HCT116 (cell line): ENCODE data around the gene ACO2. TPM values are rescaled to one million over a fixed set of nuclear protein-coding genes. Genes with fewer than 3 reads are reported as not detected.
A peak's percentile ranks its signal among the peaks of the same experiment; 100 is the strongest.

ENCODE experiments used
- ATAC-seq: fragments of 200-7000 bp; cut with Tn5 transposase; 2 replicates; pipeline ENCODE4 v1.9.1; 2020; ENCODE audit warnings: mild to moderate bottlenecking, moderate library complexity
- BruUV-seq: library from RNA; stranded (reverse); fragments of 400-500 nt; replicated peaks from 2 replicates; lab custom pipeline; 2021; lab: Mats Ljungman, UMichigan
- CTCF ChIA-PET: fragments of 300-600 bp; sonication (Branson Sonifier 250); formaldehyde crosslinking; loops from one replicate; lab custom pipeline; 2021; ENCODE audit warnings: antibody characterized with exemption; lab: Charles Lee
- POLR2A ChIA-PET: fragments of 300-600, 350-600 bp; sonication (Branson Sonifier 250); formaldehyde crosslinking; loops from one replicate; lab custom pipeline; 2021; ENCODE audit warnings: antibody characterized with exemption; lab: Charles Lee
- RAD21 ChIA-PET, 2 experiments: fragments of 300-600 bp; sonication (Branson Sonifier 250); formaldehyde crosslinking; loops; one replicate each; lab custom pipeline; 2023; ENCODE audit warnings: low total read pairs in 2 of 2; ENCODE audit not compliant: uncharacterized antibody in 2 of 2, unreplicated experiment in 2 of 2, low non-redundant PET in 1 of 2; lab: Charles Lee
- DNase-seq: peaks from one replicate; pipeline ENCODE4 v3.0.0-alpha.2; 2010; ENCODE audit warnings: low read depth, low spot score
- H2AFZ ChIP-seq: fragments of 200-600 bp; shearing (Covaris generic), sonication (generic); 2 replicates; pipeline ENCODE4 v1.6.1; 2017; ENCODE audit warnings: low read depth, mixed run types, mixed read lengths, antibody characterized with exemption, low read length; ENCODE audit not compliant: poor library complexity, severe bottlenecking
- H3K27ac ChIP-seq: 2 replicates; pipeline ENCODE4 v1.5.1; 2012; ENCODE audit warnings: low read depth, low read length
- H3K27me3 ChIP-seq: fragments of 200-600 bp; sonication (generic); 2 replicates; pipeline ENCODE4 v1.6.1; 2016; ENCODE audit warnings: mixed run types, low read length, mixed read lengths; ENCODE audit not compliant: insufficient read depth
- H3K36me3 ChIP-seq, 2 experiments: fragments of 200-500 bp in 1 of 2; fragments of 200-600 bp in 1 of 2; sonication (Bioruptor generic) in 1 of 2; sonication (generic) in 1 of 2; 2 replicates each; pipeline versions ENCODE4 v1.5.1 to v1.6.1; 2014 to 2016; ENCODE audit warnings: low read length in 2 of 2, inconsistent platforms in 1 of 2, mixed read lengths in 1 of 2, mixed run types in 1 of 2; ENCODE audit not compliant: insufficient read depth in 2 of 2, control insufficient read depth in 1 of 2
- H3K4me1 ChIP-seq, 2 experiments: fragments of 200-600 bp in 1 of 2; sonication (generic) in 1 of 2; 2 replicates each; pipeline versions ENCODE4 v1.5.1 to v1.6.1; 2012 to 2017; ENCODE audit warnings: low read length in 2 of 2, inconsistent platforms in 1 of 2, mild to moderate bottlenecking in 1 of 2, mixed read lengths in 1 of 2, mixed run types in 1 of 2, moderate library complexity in 1 of 2; ENCODE audit not compliant: insufficient read depth in 2 of 2, control insufficient read depth in 1 of 2
- H3K4me2 ChIP-seq: fragments of 200-600 bp; sonication (generic); 2 replicates; pipeline ENCODE4 v1.6.1; 2017; ENCODE audit warnings: mixed run types, low read length, mixed read lengths
- H3K4me3 ChIP-seq, 2 experiments: fragments of 200-600 bp in 1 of 2; sonication (generic) in 1 of 2; replicated peaks in 1 of 2; 2 replicates each; pipeline ENCODE4 v1.5.1; 2011 to 2016; ENCODE audit warnings: low read length in 2 of 2, control low read depth in 1 of 2, low read depth in 1 of 2, mild to moderate bottlenecking in 1 of 2, mixed read lengths in 1 of 2, mixed run types in 1 of 2
- H3K79me2 ChIP-seq: fragments of 200-600 bp; sonication (generic); 2 replicates; pipeline ENCODE4 v1.6.1; 2017; ENCODE audit warnings: mild to moderate bottlenecking, mixed run types, low read length, moderate library complexity, mixed read lengths; ENCODE audit not compliant: insufficient read depth
- H3K9ac ChIP-seq: fragments of 200-600 bp; sonication (generic); 2 replicates; pipeline ENCODE4 v1.6.1; 2016; ENCODE audit warnings: low read length, mixed read lengths
- H3K9me2 ChIP-seq: fragments of 200-600 bp; sonication (generic), shearing (Covaris generic); 2 replicates; pipeline ENCODE4 v1.6.1; 2017; ENCODE audit warnings: mixed run types, mild to moderate bottlenecking, moderate library complexity; ENCODE audit not compliant: insufficient read depth
- H3K9me3 ChIP-seq, 2 experiments: fragments of 200-500 bp in 1 of 2; fragments of 200-600 bp in 1 of 2; sonication (Bioruptor generic) in 1 of 2; sonication (generic) in 1 of 2; 2 replicates each; pipeline ENCODE4 v1.6.1; 2014 to 2017; ENCODE audit warnings: low read length in 2 of 2, mixed read lengths in 2 of 2, inconsistent platforms in 1 of 2, low read depth in 1 of 2, mild to moderate bottlenecking in 1 of 2, mixed run types in 1 of 2, moderate library complexity in 1 of 2; ENCODE audit not compliant: control insufficient read depth in 1 of 2, insufficient read depth in 1 of 2
- H4K20me1 ChIP-seq: fragments of 200-600 bp; sonication (generic), shearing (Covaris generic); 2 replicates; pipeline ENCODE4 v1.6.1; 2017; ENCODE audit warnings: mixed run types, mild to moderate bottlenecking, moderate library complexity; ENCODE audit not compliant: insufficient read depth
- EGR1 ChIP-seq: IDR thresholded peaks from 2 replicates; pipeline ENCODE4 v1.6.1; 2012; ENCODE audit warnings: low read depth
- ELF1 ChIP-seq: IDR thresholded peaks from 2 replicates; pipeline ENCODE4 v1.6.1; 2012; ENCODE audit warnings: low read depth, borderline replicate concordance
- EZH2 ChIP-seq: fragments of 200-600 bp; sonication (generic); IDR thresholded peaks from 2 replicates; pipeline ENCODE4 v1.6.1; 2017; ENCODE audit warnings: antibody characterized with exemption, mixed run types
- EZH2phosphoT487 ChIP-seq: fragments of 200-600 bp; IDR thresholded peaks from 2 replicates; pipeline ENCODE4 v1.6.1; 2018; ENCODE audit warnings: antibody characterized with exemption, borderline replicate concordance
- JUND ChIP-seq: IDR thresholded peaks from 2 replicates; pipeline ENCODE4 v1.6.1; 2012
- POLR2AphosphoS5 ChIP-seq: IDR thresholded peaks from 2 replicates; pipeline ENCODE4 v1.6.1; 2011; ENCODE audit warnings: mild to moderate bottlenecking, low read depth, low read length, moderate library complexity
- RAD21 ChIP-seq: IDR thresholded peaks from 2 replicates; pipeline ENCODE4 v1.6.1; 2012; ENCODE audit warnings: low read depth, mild to moderate bottlenecking
- SRF ChIP-seq: IDR thresholded peaks from 2 replicates; pipeline ENCODE4 v1.6.1; 2012; ENCODE audit warnings: low read depth
- YY1 ChIP-seq: IDR thresholded peaks from 2 replicates; pipeline ENCODE4 v1.6.1; 2011; ENCODE audit warnings: low read length, low read depth, moderate library complexity, mild to moderate bottlenecking; ENCODE audit not compliant: insufficient replicate concordance; ENCODE audit errors: extremely low read depth
- ZFX ChIP-seq: fragments of 450-650 bp; IDR thresholded peaks from 2 replicates; pipeline ENCODE4 v1.6.1; 2017
- ZNF274 ChIP-seq: fragments of 200-500 bp; sonication (Bioruptor generic); IDR thresholded peaks from 2 replicates; pipeline ENCODE4 v1.6.1; 2014; ENCODE audit warnings: mild to moderate bottlenecking, low read depth, low read length, inconsistent platforms
- intact Hi-C: fragments of 100-400 bp; cut with micrococcal nuclease; formaldehyde crosslinking; loops from 2 replicates; pipeline ENCODE4 v1.10.0; 2022
- total RNA-seq: library from RNA; stranded (reverse); gene quantifications from one replicate; pipeline ENCODE4 v1.2.1, GENCODE V29; 2021; ENCODE audit not compliant: unreplicated experiment
- TF ChIP-seq, protein P1 (sequence below), 3 experiments: fragments of 200-600 bp in 1 of 3; sonication (generic) in 1 of 3; IDR thresholded peaks in 2 of 3; conservative IDR thresholded peaks in 1 of 3; 2 replicates each; pipeline ENCODE4 v1.5.1; 2012 to 2017; ENCODE audit warnings: low read depth in 2 of 3, low read length in 2 of 3, antibody characterized with exemption in 1 of 3, borderline replicate concordance in 1 of 3, control low read depth in 1 of 3, mild to moderate bottlenecking in 1 of 3, mixed read lengths in 1 of 3, mixed run types in 1 of 3, moderate library complexity in 1 of 3; ENCODE audit not compliant: insufficient read depth in 1 of 3
- TF ChIP-seq, protein P2 (sequence below): IDR thresholded peaks from 2 replicates; pipeline ENCODE4 v1.6.1; 2012
- TF ChIP-seq, protein P3 (sequence below): IDR thresholded peaks from 2 replicates; pipeline ENCODE4 v1.6.1; 2011; ENCODE audit warnings: mild to moderate bottlenecking, low read length, moderate library complexity; ENCODE audit not compliant: insufficient replicate concordance; ENCODE audit errors: extremely low read depth

ACO2 gene
- total RNA-seq, 1 experiment from 2014 or later: 108 TPM

DNA sequence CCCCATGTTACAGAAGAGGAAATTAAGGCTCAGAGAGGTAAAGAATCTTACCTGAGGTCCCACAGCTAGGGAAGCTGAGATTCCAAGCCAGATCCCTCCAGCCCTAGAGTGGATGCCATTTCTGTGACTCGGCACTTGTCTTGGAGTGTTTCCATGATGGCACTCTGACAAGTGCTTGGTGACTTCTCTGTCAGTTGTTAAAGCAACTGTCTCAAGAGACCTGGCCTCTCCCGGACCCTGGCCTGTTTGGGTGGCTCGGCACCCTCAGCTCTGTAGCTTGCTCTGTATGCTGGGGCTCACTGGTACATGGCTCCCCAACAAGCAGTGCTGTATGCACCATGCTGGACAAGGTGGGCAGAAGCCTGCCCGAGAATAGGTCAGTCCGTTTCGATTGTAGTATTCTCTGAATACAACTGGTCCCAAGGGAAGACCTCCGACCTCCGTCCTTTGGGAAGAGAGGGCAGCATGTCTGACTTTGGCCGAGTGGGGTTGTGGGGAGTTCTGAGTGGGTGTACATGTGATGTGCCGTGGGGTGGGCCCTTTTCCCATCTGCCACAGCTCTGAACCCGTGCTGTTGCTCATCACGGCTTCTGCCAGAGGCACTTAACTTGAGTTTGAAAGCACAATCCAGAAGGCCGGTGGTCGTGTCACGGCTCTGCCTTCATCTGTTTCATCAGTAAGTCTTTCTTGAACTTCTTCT lies 12.4 kb downstream of the ACO2 start:
- intact Hi-C loops: no loop called here
- POLR2A ChIA-PET: interaction anchor here (0.7 to 2.0 kb wide), 3 partner anchors 9 to 33 kb away, joined by 3 to 6 read pairs (median 3); partner anchors contain the start of genes ACO2 and PHF5A
- Histone ChIP-seq H3K9ac (no peak overlapping the region), H3K9me2 (no peaks in the 10 kb centered on the region), H3K4me3 (no peak overlapping the region), H3K27ac (no peak overlapping the region), H3K4me1 (peaks cover 3 to 29% of the 10 kb centered on the region in 2 experiments; a peak in 3 of 4 replicates), H3K36me3 (0 out of 4 replicates have a peak, but pooled peaks cover 0 to 3% of the 10 kb centered on the region in 2 experiments), H3K27me3 (no peaks in the 10 kb centered on the region), H2AFZ (no peak overlapping the region), H3K79me2 (peaks cover 91% of the 10 kb centered on the region), H3K9me3 (no peaks in the 10 kb centered on the region), H4K20me1 (peaks cover 12% of the 10 kb centered on the region; the same call in 1 of the 2 replicates), H3K4me2 (peak overlapping the region; percentile 13; the same call in 1 of the 2 replicates)
- no peak for DNase-seq
- ATAC-seq: peak; percentile 32; the same call in 1 of the 2 replicates
- no TSS peak for BruUV-seq
- no peak for TF ChIP-seq EZH2
- TF ChIP-seq ELF1: no peak
- RAD21 ChIA-PET: no interaction called here
- CTCF ChIA-PET: no interaction called here

DNA sequence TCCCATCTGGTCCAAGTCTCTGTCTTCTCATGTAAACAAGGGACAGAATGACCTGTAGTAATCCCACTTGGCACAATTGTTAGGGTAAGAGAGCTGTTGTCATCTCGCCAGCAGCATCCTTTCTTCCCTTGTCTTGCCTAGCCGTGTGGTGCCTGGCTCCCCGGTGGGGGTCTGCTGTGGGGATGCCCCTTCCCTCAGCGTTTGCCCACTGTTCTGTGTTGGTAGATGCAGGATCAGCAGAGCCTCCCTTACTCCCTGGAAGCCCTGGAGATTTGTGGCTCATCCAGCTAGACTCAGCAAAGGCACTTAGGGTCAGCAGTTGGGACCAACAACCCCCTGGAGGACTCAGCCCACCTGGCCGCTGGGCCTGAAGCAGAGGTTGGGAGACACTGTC lies 13.0 kb downstream of the ACO2 start:
- ChIA-PET CTCF (no interaction called here), POLR2A (interaction anchor here (1.0 kb wide), 2 partner anchors 10 to 13 kb away, joined by 3 to 4 read pairs; partner anchors contain the start of genes ACO2 and PHF5A), RAD21 (no interaction called here)
- no peak for DNase-seq
- Histone ChIP-seq H3K36me3 (0 out of 4 replicates have a peak, but pooled peaks cover 0 to 3% of the 10 kb centered on the region in 2 experiments), H4K20me1 (peaks cover 12% of the 10 kb centered on the region; the same call in 1 of the 2 replicates), H3K27me3 (no peaks in the 10 kb centered on the region), H3K4me2 (no peak overlapping the region), H3K4me3 (no peak overlapping the region), H3K79me2 (peaks cover 88% of the 10 kb centered on the region), H3K27ac (no peak overlapping the region), H3K9me3 (no peaks in the 10 kb centered on the region), H3K4me1 (peaks cover 3 to 29% of the 10 kb centered on the region in 2 experiments; a peak in 3 of 4 replicates), H3K9me2 (no peaks in the 10 kb centered on the region), H2AFZ (no peak overlapping the region), H3K9ac (no peak overlapping the region; the same call in 1 of the 2 replicates)
- TF ChIP-seq RAD21 (no peak), ZNF274 (no peak), SRF (no peak), EZH2phosphoT487 (no peak), POLR2AphosphoS5 (no peak), EGR1 (no peak), ZFX (no peak), YY1 (no peak), EZH2 (no peak), JUND (no peak)
- TF ChIP-seq, protein P1, sequence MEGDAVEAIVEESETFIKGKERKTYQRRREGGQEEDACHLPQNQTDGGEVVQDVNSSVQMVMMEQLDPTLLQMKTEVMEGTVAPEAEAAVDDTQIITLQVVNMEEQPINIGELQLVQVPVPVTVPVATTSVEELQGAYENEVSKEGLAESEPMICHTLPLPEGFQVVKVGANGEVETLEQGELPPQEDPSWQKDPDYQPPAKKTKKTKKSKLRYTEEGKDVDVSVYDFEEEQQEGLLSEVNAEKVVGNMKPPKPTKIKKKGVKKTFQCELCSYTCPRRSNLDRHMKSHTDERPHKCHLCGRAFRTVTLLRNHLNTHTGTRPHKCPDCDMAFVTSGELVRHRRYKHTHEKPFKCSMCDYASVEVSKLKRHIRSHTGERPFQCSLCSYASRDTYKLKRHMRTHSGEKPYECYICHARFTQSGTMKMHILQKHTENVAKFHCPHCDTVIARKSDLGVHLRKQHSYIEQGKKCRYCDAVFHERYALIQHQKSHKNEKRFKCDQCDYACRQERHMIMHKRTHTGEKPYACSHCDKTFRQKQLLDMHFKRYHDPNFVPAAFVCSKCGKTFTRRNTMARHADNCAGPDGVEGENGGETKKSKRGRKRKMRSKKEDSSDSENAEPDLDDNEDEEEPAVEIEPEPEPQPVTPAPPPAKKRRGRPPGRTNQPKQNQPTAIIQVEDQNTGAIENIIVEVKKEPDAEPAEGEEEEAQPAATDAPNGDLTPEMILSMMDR (IDR thresholded peaks at IDR 0.05 in 2 of 3, conservative IDR thresholded peaks at IDR 0.05 in 1 of 3; ENCODE audit: borderline replicate concordance in 1 of 3, insufficient read depth in 1 of 3, low read depth in 2 of 3, low read length in 2 of 3): no peak
- TF ChIP-seq, protein P2, sequence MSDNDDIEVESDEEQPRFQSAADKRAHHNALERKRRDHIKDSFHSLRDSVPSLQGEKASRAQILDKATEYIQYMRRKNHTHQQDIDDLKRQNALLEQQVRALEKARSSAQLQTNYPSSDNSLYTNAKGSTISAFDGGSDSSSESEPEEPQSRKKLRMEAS: no peak
- TF ChIP-seq, protein P3, sequence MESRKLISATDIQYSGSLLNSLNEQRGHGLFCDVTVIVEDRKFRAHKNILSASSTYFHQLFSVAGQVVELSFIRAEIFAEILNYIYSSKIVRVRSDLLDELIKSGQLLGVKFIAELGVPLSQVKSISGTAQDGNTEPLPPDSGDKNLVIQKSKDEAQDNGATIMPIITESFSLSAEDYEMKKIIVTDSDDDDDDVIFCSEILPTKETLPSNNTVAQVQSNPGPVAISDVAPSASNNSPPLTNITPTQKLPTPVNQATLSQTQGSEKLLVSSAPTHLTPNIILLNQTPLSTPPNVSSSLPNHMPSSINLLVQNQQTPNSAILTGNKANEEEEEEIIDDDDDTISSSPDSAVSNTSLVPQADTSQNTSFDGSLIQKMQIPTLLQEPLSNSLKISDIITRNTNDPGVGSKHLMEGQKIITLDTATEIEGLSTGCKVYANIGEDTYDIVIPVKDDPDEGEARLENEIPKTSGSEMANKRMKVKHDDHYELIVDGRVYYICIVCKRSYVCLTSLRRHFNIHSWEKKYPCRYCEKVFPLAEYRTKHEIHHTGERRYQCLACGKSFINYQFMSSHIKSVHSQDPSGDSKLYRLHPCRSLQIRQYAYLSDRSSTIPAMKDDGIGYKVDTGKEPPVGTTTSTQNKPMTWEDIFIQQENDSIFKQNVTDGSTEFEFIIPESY: no peak
- BruUV-seq: no TSS peak
- intact Hi-C loops: no loop called here
- ATAC-seq: no peak
